HCT116 (cell line): ENCODE measurements around the gene LCE7A. TPM values are rescaled to one million over a fixed set of nuclear protein-coding genes. Genes with fewer than 3 reads are reported as not detected.

ENCODE experiments used
- ATAC-seq: fragments of 200-7000 bp; cut with Tn5 transposase; 2 replicates; pipeline ENCODE4 v1.9.1; 2020; ENCODE audit warnings: mild to moderate bottlenecking, moderate library complexity
- BruUV-seq: library from RNA; stranded (reverse); fragments of 400-500 nt; replicated peaks from 2 replicates; lab custom pipeline; 2021; lab: Mats Ljungman, UMichigan
- CTCF ChIA-PET: fragments of 300-600 bp; sonication (Branson Sonifier 250); formaldehyde crosslinking; loops from one replicate; lab custom pipeline; 2021; ENCODE audit warnings: antibody characterized with exemption; lab: Charles Lee
- POLR2A ChIA-PET: fragments of 300-600, 350-600 bp; sonication (Branson Sonifier 250); formaldehyde crosslinking; loops from one replicate; lab custom pipeline; 2021; ENCODE audit warnings: antibody characterized with exemption; lab: Charles Lee
- RAD21 ChIA-PET, 2 experiments: fragments of 300-600 bp; sonication (Branson Sonifier 250); formaldehyde crosslinking; loops; one replicate each; lab custom pipeline; 2023; ENCODE audit warnings: low total read pairs in 2 of 2; ENCODE audit not compliant: uncharacterized antibody in 2 of 2, unreplicated experiment in 2 of 2, low non-redundant PET in 1 of 2; lab: Charles Lee
- DNase-seq: peaks from one replicate; pipeline ENCODE4 v3.0.0-alpha.2; 2010; ENCODE audit warnings: low read depth, low spot score
- H2AFZ ChIP-seq: fragments of 200-600 bp; shearing (Covaris generic), sonication (generic); 2 replicates; pipeline ENCODE4 v1.6.1; 2017; ENCODE audit warnings: low read depth, mixed run types, mixed read lengths, antibody characterized with exemption, low read length; ENCODE audit not compliant: poor library complexity, severe bottlenecking
- H3K27ac ChIP-seq: 2 replicates; pipeline ENCODE4 v1.5.1; 2012; ENCODE audit warnings: low read depth, low read length
- H3K27me3 ChIP-seq: fragments of 200-600 bp; sonication (generic); 2 replicates; pipeline ENCODE4 v1.6.1; 2016; ENCODE audit warnings: mixed run types, low read length, mixed read lengths; ENCODE audit not compliant: insufficient read depth
- H3K36me3 ChIP-seq, 2 experiments: fragments of 200-500 bp in 1 of 2; fragments of 200-600 bp in 1 of 2; sonication (Bioruptor generic) in 1 of 2; sonication (generic) in 1 of 2; 2 replicates each; pipeline versions ENCODE4 v1.5.1 to v1.6.1; 2014 to 2016; ENCODE audit warnings: low read length in 2 of 2, inconsistent platforms in 1 of 2, mixed read lengths in 1 of 2, mixed run types in 1 of 2; ENCODE audit not compliant: insufficient read depth in 2 of 2, control insufficient read depth in 1 of 2
- H3K4me1 ChIP-seq, 2 experiments: fragments of 200-600 bp in 1 of 2; sonication (generic) in 1 of 2; 2 replicates each; pipeline versions ENCODE4 v1.5.1 to v1.6.1; 2012 to 2017; ENCODE audit warnings: low read length in 2 of 2, inconsistent platforms in 1 of 2, mild to moderate bottlenecking in 1 of 2, mixed read lengths in 1 of 2, mixed run types in 1 of 2, moderate library complexity in 1 of 2; ENCODE audit not compliant: insufficient read depth in 2 of 2, control insufficient read depth in 1 of 2
- H3K4me2 ChIP-seq: fragments of 200-600 bp; sonication (generic); 2 replicates; pipeline ENCODE4 v1.6.1; 2017; ENCODE audit warnings: mixed run types, low read length, mixed read lengths
- H3K4me3 ChIP-seq, 2 experiments: fragments of 200-600 bp in 1 of 2; sonication (generic) in 1 of 2; replicated peaks in 1 of 2; 2 replicates each; pipeline ENCODE4 v1.5.1; 2011 to 2016; ENCODE audit warnings: low read length in 2 of 2, control low read depth in 1 of 2, low read depth in 1 of 2, mild to moderate bottlenecking in 1 of 2, mixed read lengths in 1 of 2, mixed run types in 1 of 2
- H3K79me2 ChIP-seq: fragments of 200-600 bp; sonication (generic); 2 replicates; pipeline ENCODE4 v1.6.1; 2017; ENCODE audit warnings: mild to moderate bottlenecking, mixed run types, low read length, moderate library complexity, mixed read lengths; ENCODE audit not compliant: insufficient read depth
- H3K9ac ChIP-seq: fragments of 200-600 bp; sonication (generic); 2 replicates; pipeline ENCODE4 v1.6.1; 2016; ENCODE audit warnings: low read length, mixed read lengths
- H3K9me2 ChIP-seq: fragments of 200-600 bp; sonication (generic), shearing (Covaris generic); 2 replicates; pipeline ENCODE4 v1.6.1; 2017; ENCODE audit warnings: mixed run types, mild to moderate bottlenecking, moderate library complexity; ENCODE audit not compliant: insufficient read depth
- H3K9me3 ChIP-seq, 2 experiments: fragments of 200-500 bp in 1 of 2; fragments of 200-600 bp in 1 of 2; sonication (Bioruptor generic) in 1 of 2; sonication (generic) in 1 of 2; 2 replicates each; pipeline ENCODE4 v1.6.1; 2014 to 2017; ENCODE audit warnings: low read length in 2 of 2, mixed read lengths in 2 of 2, inconsistent platforms in 1 of 2, low read depth in 1 of 2, mild to moderate bottlenecking in 1 of 2, mixed run types in 1 of 2, moderate library complexity in 1 of 2; ENCODE audit not compliant: control insufficient read depth in 1 of 2, insufficient read depth in 1 of 2
- H4K20me1 ChIP-seq: fragments of 200-600 bp; sonication (generic), shearing (Covaris generic); 2 replicates; pipeline ENCODE4 v1.6.1; 2017; ENCODE audit warnings: mixed run types, mild to moderate bottlenecking, moderate library complexity; ENCODE audit not compliant: insufficient read depth
- EZH2phosphoT487 ChIP-seq: fragments of 200-600 bp; IDR thresholded peaks from 2 replicates; pipeline ENCODE4 v1.6.1; 2018; ENCODE audit warnings: antibody characterized with exemption, borderline replicate concordance
- POLR2A ChIP-seq: IDR thresholded peaks from 2 replicates; pipeline ENCODE4 v1.7.0; 2011; ENCODE audit warnings: borderline replicate concordance; ENCODE audit not compliant: insufficient read depth, insufficient read length; ENCODE audit errors: extremely low read depth
- RAD21 ChIP-seq: IDR thresholded peaks from 2 replicates; pipeline ENCODE4 v1.6.1; 2012; ENCODE audit warnings: low read depth, mild to moderate bottlenecking
- SIN3A ChIP-seq: IDR thresholded peaks from 2 replicates; pipeline ENCODE4 v1.6.1; 2012; ENCODE audit warnings: low read depth
- SP1 ChIP-seq: IDR thresholded peaks from 2 replicates; pipeline ENCODE4 v1.6.1; 2012; ENCODE audit warnings: low read depth
- intact Hi-C: fragments of 100-400 bp; cut with micrococcal nuclease; formaldehyde crosslinking; loops from 2 replicates; pipeline ENCODE4 v1.10.0; 2022
- total RNA-seq: library from RNA; stranded (reverse); gene quantifications from one replicate; pipeline ENCODE4 v1.2.1, GENCODE V29; 2021; ENCODE audit not compliant: unreplicated experiment
- TF ChIP-seq, protein P1 (sequence below), 3 experiments: fragments of 200-600 bp in 1 of 3; sonication (generic) in 1 of 3; IDR thresholded peaks in 2 of 3; conservative IDR thresholded peaks in 1 of 3; 2 replicates each; pipeline ENCODE4 v1.5.1; 2012 to 2017; ENCODE audit warnings: low read depth in 2 of 3, low read length in 2 of 3, antibody characterized with exemption in 1 of 3, borderline replicate concordance in 1 of 3, control low read depth in 1 of 3, mild to moderate bottlenecking in 1 of 3, mixed read lengths in 1 of 3, mixed run types in 1 of 3, moderate library complexity in 1 of 3; ENCODE audit not compliant: insufficient read depth in 1 of 3
- TF ChIP-seq, protein P2 (sequence below): IDR thresholded peaks from 2 replicates; pipeline ENCODE4 v1.6.1; 2012
- TF ChIP-seq, protein P3 (sequence below): IDR thresholded peaks from 2 replicates; pipeline ENCODE4 v1.6.1; 2012

LCE7A gene
- total RNA-seq, 1 experiment from 2014 or later, result not detected

DNA sequence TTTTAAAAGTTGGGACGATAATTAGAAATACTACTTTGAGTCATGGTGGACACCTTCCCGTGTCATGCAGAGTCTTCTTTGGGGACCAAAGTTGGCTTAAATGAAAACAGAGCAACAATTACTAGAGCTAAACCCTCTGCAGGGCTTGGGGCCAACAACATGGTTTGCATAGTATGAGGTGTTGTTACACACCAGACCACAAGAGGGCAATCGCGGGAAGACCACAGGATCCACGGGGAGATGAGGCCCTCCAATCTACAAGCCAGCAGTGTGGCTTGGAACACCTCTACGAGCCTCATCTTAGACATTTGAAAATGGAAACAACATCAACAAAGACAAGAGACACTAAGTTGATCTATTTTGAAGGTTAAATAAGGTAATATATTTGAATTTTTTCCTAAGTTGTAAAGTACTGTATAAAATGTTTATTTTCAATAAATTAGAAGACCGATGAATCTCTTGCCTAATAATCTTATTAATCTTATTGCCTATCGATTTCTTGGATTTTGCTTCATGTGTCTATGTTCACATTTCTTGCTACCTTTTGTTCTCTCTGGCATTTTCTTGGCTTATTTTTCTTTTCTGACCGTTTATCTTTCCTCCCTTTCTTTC, 10.1 kb downstream of the LCE7A start:
- CTCF ChIA-PET, result interaction anchor here (0.6 to 6.0 kb wide), 16 partner anchors 13 to 419 kb away, joined by 3 to 94 read pairs (median 4); no protein-coding TSS in a partner anchor
- TF ChIP-seq EZH2phosphoT487 (no peak), POLR2A (no peak), SP1 (no peak), RAD21 (peak; percentile 55), SIN3A (no peak)
- TF ChIP-seq, protein P1, sequence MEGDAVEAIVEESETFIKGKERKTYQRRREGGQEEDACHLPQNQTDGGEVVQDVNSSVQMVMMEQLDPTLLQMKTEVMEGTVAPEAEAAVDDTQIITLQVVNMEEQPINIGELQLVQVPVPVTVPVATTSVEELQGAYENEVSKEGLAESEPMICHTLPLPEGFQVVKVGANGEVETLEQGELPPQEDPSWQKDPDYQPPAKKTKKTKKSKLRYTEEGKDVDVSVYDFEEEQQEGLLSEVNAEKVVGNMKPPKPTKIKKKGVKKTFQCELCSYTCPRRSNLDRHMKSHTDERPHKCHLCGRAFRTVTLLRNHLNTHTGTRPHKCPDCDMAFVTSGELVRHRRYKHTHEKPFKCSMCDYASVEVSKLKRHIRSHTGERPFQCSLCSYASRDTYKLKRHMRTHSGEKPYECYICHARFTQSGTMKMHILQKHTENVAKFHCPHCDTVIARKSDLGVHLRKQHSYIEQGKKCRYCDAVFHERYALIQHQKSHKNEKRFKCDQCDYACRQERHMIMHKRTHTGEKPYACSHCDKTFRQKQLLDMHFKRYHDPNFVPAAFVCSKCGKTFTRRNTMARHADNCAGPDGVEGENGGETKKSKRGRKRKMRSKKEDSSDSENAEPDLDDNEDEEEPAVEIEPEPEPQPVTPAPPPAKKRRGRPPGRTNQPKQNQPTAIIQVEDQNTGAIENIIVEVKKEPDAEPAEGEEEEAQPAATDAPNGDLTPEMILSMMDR (IDR thresholded peaks at IDR 0.05 in 2 of 3, conservative IDR thresholded peaks at IDR 0.05 in 1 of 3; ENCODE audit: borderline replicate concordance in 1 of 3, insufficient read depth in 1 of 3, low read depth in 2 of 3, low read length in 2 of 3), result peak; percentile 73 to 81 (median 80)
- TF ChIP-seq, protein P2, sequence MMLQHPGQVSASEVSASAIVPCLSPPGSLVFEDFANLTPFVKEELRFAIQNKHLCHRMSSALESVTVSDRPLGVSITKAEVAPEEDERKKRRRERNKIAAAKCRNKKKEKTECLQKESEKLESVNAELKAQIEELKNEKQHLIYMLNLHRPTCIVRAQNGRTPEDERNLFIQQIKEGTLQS, result no peak
- TF ChIP-seq, protein P3, sequence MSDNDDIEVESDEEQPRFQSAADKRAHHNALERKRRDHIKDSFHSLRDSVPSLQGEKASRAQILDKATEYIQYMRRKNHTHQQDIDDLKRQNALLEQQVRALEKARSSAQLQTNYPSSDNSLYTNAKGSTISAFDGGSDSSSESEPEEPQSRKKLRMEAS, result no peak
- TF ChIP-seq, all 23 proteins: peak for 2
- RAD21 ChIA-PET, result interaction anchor here in 1 of 2 experiments (1.6 kb wide), 1 partner anchor 323 kb away, joined by 4 read pairs; no protein-coding TSS in a partner anchor
- Histone ChIP-seq H3K9me2 (no peaks in the 10 kb centered on the region), H3K36me3 (no peaks in the 10 kb centered on the region), H3K4me3 (no peak overlapping the region), H3K4me1 (no peaks in the 10 kb centered on the region), H2AFZ (peak overlapping the region; percentile 84), H3K27ac (no peak overlapping the region), H3K9ac (no peak overlapping the region), H3K27me3 (peaks cover 5% of the 10 kb centered on the region; the same call in 1 of the 2 replicates), H4K20me1 (no peaks in the 10 kb centered on the region; the same call in 1 of the 2 replicates), H3K4me2 (no peak overlapping the region), H3K9me3 (no peaks in the 10 kb centered on the region), H3K79me2 (no peaks in the 10 kb centered on the region)
- DNase-seq (peak; percentile 61), ATAC-seq (peak; percentile 82)
- no TSS peak for BruUV-seq
- intact Hi-C loops, result loop anchor here (1.0 to 5.0 kb wide), 4 partner anchors 162 to 409 kb away; partner anchors contain the start of gene SPRR1B
- POLR2A ChIA-PET, result no interaction called here
